Stimulated activated CD4-positive, alpha-beta T cell treated with anti-CD3 and anti-CD28 coated beads, Interleukin-2, amount 100 ng/mL, for 24 hours (primary cell): ENCODE measurements around the gene ADGRB2.

Experiments used
- DNase-seq, 2 donors: peaks; one replicate each; pipeline ENCODE4 v3.0.0-alpha.2; 2020

The ADGRB2 gene

DNA sequence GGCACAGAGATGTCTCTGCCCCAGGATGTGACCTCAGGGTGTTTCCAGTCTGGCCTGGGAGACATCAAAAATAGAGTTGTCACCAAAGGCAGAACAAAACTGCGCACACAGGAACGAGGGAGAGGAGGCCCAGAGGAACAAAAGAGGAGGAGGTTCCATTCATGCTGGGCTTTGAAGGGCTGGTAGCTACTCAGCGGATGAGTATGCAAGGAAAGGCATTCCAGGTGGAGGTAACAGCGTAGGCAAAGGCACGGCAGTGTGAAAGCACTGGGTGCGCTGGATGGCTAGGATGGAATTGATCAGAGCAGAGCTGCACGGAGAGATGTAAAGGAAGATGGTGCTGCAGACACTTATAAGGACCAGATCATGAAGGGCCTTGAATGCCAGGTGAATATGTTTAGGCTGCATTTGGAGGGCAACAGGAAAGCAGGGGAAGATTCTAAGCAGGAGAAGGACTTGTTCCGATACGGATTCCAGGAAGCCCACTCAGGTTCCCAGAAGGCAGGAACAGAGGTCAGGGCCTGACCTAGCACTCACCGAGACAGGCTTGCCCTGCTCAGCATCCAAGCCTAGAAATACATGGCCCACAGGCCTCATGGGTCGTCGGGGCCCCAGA, 66.7 kb downstream of the ADGRB2 start:
- DNase-seq: no peak

DNA sequence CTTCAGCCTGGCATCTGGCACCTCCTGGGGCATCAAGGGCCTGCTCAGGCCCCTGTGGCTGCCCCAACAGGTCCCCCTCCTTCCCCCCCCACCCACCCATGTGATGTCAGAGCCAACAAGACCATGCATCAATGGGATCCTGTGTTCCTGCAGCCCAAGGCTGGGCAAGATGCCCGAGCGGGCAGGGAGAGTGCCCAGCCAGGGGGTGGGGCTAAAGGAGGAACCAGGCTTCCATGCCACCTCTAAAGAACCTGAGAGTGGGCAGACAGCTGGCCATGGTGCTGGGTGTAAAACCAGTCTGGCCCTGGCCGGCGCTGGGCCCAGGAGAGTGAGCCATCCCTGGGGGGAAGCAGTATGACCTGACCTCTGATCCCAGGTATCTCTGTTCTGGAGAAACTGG, 67.9 kb downstream of the ADGRB2 start:
- no peak for DNase-seq

DNA sequence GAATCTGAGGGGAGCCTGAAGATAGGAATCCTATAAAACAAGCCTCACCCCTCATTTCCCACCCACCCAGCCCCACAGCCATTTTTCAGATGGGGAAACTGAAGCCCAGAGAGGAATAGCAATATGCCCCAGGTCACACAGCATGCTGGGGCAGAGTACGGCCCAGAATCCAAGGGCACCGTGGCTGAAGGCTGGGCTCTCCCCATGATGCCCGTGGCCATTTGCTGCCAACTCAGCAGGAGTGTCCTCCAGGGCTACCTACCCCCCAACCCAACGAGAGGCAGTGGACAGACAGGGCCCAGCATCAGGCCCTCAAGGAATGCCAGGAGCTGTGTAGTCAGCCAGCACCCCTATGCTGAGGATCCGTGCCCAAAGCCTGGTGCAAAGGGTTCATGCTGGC, 68.8 kb downstream of the ADGRB2 start:
- DNase-seq: no peak

DNA sequence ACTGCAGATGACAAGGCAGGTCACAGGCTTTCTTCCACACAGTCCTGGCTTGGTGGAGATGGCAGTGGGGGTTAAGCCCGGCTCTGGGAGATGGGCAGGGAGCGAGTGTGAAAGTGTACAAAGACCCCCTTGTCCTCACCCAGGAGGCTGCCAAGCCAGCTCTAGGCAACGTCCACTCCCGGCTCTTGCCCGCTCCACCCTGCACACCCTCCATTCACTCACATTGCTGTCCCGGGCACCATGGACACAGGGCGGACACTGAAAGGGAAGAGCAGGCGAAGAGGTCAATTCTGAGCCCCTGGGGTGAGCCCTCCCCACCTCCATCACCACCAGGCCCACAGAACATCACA, 69.2 kb downstream of the ADGRB2 start:
- no peak for DNase-seq

DNA sequence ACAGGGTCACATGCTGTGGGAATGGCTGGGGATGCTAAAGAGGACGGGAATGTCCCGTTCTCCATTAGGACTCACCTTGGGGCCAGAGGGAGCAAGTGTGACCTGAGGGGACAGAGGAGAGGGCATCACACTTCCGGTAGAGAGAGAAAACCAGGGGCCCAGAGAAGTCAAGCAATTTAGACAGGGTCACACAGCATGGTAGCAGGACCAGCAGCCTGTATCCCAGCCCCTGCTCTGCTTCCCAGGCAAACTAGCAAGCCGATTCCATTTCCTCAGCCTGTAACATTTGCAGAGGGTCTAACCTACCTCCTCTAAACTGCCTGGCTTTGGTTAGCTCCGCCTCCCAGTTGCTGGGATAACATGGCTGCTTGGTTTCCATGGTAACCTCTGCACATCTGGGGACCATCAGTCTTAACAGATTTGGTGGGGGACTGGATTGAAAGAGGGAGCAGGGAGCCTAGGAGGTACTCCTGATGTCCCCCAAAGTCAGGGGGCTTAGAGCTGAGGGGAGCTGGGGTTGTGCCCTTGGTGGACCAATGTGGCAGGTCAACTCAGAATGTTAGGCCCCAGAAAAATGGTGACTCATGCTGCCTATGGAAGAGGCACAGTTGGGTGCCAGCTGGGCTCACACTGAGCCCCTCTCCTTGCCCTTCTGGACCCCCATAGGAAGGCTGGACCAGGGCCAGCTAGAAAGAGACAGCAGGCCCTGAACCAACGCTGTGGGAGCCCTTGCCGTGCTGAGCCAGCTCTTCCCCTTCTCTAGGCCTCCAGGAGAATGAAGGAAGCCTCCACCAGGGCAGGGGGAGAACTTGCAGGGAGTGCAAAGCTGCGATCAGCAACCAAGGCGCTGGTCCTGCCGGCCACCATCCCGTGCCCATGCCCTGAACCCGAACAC, 69.8 kb downstream of the ADGRB2 start:
- no peak for DNase-seq

DNA sequence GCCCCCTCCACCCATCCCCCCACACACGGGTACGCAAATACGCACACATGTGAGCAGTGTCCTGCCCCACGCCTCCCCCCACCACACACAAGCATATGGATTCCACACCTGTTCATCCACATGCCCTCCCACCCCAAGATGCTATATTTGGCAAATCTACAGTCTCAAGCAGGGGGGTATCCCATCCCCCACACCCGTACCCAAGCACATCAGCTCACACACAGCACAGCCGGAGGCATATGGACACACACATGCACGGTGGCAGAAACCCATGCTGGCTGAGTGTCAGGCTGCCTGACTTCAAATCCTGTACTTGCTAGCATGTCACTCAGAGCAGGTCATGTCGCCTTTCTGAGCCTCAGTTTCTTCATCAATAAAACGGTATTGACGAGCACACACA, 70.9 kb downstream of the ADGRB2 start:
- no peak for DNase-seq

DNA sequence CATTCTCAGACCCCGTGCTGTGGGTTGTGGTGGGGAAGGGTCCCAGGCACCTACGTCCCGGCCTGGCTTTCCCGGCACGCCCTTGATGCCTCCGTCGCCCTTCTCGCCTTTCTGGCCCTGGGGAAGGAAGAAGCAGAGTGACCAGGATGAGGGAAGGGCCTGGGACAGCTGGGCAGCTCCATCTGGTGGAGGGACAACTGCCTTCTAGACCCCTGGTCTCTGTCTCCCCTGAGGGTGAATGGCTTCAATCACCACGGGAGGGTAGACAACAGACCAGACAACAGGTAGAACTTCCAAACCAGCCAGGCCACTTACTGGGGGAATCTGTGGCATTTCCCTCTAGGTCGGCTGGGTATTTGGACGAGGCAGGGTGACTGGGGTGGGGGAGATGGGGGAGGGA, 72.2 kb downstream of the ADGRB2 start:
- DNase-seq: no peak

DNA sequence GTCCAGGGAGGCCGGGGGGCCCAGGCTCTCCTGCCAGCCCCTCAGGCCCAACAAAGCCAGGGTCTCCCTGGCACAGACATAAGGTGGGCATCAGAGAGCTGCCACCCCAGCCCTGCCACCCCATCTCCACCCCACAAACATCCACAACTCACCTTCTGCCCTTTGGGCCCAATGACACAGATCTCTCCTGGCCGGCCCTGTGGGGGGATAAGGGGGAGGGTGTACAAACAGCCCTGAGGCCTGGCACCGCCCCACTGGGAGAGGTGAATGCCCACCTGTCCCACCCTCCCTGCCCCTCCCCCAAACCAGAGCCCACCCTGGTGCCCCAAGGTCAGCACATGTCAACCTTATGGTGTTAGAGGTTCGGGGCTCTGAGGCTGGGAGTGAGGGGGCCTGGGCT, 72.7 kb downstream of the ADGRB2 start:
- DNase-seq: no peak

DNA sequence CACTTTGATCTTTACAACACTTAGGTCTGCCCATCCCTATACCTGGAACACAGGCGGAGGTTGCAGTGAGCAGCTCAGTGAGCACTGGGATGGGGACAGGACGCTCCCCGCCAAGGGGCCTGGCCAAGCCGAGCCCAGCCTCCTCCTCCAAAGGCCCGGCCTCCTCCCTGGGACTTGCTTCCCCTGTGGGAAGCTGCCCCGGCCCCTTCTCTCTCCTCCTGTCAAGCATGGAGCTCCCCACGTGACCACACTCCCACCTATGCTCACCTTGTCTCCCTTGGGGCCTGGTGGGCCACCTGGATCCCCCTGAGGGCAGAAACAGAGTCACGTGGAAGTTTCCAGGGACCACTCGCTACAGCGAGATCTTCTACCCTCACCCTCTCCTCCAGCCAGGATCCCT, 73.2 kb downstream of the ADGRB2 start:
- DNase-seq: no peak

DNA sequence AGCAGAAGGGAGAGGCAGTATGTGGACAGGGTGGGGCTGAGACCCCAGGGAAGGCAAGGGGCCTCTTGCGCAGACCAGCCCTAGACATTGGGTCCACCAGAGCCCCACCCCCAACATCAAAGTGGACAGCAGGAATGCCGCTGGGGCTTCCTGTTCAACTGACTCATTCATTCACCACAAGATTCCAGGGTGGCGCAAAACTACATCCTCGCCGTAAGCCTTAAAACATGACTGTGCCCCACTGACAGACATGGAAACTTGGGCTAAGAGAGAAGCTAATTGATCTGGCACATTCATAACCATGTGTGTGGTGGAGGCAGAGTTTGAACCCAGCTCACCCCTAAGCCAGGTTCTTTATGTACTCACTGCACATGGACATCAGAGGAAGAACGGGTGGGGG, 74.3 kb downstream of the ADGRB2 start:
- no peak for DNase-seq

DNA sequence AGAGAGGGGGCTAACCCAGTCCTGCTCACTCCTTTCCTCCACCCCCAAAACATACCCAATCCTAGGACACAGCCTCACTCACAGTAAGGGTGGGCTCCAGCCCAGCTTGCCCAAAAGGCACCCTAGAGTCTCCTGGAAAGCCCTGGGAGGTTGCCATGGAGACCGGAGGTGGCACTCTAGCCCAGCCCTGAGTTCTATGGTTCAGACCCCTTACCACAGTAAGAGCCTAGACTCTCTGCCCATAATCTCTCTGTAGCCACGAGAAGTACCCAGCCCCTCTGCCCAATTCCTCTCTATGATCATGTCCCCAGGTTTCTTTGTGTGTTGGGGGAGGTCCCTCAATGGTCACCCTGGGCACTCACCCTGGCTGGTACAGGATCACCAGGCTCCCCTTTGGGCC, 74.8 kb downstream of the ADGRB2 start:
- DNase-seq: no peak

DNA sequence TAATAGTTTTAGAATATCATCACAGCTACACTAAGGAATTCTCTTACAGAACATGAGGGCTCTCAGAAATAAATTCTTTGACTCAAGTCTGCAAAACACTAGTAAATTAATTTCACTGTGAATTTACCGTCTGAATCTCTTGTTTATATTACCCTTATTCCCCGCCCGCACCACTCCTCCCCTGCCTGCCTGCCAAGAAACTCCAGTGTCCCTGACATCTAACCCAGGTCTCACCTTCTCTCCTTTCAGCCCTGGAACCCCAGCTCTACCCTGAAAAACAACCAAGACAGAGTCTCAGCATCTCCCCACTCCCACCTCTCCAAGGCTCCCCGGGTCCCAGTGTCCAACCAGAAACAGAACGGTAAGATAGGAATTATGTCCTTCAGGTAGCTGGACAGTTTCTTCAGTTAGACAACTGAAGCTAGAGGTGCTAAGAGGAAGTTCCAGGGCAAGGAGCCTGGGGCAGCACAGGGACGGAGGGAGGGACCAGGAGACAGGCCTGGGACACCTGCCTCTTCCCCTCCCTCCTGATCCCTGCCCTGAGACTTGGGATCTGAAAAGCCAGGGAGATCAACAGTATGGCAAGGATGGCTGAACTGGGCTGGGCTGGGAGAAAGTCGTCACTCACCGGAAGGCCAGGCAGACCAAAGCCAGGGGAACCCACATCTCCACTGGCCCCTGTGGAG, 75.8 kb downstream of the ADGRB2 start:
- DNase-seq: no peak

DNA sequence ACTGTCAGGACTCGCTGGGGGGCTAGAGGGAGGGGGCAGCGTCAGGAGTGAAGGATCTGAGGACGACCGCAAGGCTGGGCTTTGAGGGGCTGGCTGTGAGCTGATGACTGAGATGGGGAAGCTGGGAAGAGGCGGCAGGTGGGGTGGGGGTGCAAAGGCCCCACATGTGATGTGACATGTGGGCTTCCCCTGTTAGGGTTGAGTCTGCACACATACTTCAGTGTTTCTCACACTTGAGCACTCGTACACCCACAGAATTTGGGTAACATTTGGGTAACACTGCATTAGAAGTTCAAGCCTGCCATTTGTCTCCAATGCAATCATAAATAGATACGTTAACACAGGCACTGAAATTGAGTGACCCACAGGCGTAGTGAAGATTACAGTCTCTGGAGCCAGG, 76.5 kb downstream of the ADGRB2 start:
- no peak for DNase-seq

DNA sequence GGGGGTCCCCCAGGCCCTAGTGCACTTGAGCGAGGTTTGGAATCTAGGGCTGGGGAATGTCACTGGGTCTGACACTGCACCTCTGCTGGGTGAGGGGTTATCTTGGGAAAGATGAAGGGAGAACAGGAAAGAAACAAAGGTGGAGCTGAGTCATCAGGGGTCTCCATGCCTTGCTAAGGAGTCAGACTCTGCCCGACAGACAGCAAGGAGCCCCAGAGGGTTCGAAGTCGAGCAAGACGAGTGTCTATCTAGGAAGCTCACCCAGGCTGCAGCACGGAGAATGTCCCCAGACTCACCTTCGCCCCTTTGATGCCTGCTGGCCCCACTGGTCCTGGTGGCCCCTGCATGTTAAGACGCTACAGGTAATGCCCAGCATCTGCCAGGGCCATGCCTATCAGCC, 78.3 kb downstream of the ADGRB2 start:
- DNase-seq: no peak

DNA sequence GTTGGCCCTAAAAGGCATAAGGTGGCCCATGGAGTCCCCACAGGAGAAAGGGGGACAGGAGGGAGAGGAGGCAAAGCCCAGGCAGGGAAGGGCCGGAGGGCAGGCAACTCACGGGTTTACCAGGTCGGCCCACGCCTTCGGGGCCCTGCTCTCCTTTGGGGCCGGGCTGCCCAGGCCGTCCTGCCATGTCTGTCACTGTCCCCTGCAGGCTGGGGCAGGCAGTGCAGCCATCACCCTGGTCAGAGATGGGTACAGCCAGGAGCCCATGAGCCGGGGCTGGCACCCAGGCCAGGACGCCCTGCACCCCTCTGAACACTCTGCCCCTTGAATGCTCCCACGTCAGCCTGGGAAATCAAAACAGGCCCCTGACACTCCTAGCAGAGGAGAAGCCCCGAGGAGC, 80.1 kb downstream of the ADGRB2 start:
- DNase-seq: no peak

DNA sequence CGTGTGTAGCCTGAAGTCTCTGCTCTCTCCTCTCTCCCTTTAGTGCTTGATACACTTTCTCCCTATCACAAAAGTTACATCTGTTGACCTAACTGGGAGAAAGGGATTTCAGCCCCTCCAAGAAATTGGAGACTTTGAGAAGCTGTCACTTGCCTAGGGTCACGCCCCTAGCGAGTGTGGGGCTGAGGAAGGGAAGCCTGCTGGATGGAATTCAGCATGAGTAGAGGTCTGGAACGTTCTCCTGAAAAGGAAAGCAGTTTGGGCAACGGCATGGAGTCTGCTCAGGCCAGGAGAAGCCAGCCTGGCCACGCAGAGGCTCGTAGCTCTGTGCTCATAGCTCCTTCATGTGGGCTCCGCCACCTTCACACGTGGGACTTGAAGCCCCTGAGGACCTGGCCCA, 82.7 kb downstream of the ADGRB2 start:
- no peak for DNase-seq

DNA sequence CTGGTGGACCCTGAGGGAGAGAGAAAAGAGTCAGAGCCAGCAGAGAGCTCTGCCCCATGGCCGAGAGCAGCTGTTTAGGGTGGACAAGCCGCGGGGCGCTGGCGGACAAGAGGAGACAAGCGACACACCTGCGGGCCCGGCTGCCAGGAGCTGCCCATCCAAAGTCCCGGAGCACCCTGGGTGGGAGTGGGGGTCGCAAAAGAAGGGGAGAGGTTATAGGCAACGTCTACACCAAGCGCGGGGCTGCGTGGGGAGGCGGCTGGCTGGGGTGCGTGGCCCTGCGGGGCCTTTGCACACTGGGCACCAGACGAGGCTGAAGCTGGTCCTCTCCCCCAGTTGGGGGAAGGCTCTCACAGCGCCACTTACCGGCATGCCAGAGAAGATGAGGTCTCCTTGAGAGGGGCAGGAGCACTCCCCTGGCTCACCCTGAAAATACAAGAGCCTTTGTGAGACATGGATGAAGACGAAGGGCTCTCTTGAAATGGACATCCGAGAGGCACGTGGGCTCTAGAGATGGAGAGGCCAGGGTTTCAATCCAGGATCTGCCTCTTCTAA, 84.4 kb downstream of the ADGRB2 start:
- DNase-seq: no peak

DNA sequence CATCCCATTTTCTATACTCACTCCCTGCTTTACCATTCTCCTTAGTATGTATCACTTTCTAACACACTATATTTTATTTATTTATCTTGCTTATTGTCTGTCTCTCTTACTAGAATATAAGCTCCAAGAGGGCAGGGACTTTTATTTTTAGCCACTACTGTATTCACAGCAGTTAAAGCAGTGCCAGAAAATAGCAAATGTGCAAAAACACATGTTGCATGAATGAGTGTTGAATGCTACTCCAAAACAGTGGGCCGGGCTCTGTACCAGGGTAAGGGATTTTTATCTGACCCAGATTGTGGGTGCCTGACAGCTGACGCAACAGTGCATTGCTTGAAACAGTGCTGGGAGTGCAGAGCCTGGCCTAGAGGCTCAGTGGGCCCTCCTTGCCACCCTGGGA, 85.0 kb downstream of the ADGRB2 start:
- DNase-seq: no peak

DNA sequence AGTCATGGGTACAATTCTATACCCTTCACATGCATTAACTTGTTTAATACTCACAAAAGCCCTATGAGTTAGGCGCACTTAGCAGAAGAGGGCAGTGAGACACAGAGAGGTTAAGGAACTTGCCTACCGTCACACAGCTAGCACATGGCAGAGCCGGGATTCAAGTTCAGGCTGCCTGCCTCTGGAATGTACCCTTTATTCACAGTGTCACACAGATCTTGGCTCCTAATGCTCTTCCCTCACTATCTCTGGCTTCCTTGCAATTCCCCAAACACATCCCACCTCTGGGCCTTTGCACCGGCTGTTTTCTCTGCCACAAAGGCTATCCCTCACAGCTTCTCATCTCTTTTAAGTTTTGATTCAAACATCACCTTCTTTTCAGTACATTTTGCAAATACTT, 85.5 kb downstream of the ADGRB2 start:
- DNase-seq: no peak

DNA sequence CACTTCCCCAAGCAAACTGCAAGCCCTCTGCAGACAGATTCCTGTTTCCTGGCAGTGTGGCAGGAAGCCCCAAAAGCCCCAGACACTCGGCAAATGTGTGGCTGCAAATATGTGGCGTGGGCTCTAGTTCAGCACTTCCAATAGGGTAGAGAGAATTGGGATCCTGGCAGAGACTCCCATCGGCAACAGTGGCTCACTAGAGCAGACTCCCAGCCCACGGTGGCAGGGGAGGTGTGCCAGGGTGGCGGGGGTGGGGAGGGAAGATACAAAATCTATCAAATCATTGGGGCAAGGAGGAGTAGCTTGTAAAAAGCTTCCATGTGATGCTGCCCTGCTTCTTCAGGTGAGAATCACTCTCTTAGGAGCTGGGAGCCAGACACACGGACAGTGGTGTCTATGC, 86.2 kb downstream of the ADGRB2 start:
- no peak for DNase-seq

DNA sequence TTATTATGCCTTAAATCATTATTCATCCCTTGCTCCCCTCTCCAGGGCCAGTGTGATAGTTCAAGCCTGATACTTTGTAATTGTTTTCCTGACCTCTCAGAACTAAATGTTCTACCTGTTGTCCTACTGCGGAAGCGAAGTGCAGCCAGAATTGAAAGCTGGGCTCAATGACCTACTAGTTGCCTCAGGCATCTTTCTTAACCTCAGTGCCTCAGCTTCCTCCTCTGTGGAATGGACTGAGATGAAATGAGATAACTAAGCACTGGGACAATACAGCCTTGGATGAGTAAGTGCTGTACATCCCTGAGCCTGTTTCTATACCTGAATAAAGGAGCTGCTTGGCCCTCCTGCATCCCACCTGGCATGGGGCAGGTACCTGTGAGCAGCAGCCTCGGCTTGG, 86.7 kb downstream of the ADGRB2 start:
- DNase-seq: no peak
